SK-N-MC (cell line): ENCODE measurements around the gene IPPK.

Experiments
- DNase-seq: peaks from one replicate; pipeline ENCODE4 v3.0.0-alpha.2; 2011; ENCODE audit warnings: low read depth, low spot score
- H3K27ac ChIP-seq: fragments of 200-600 bp; sonication (generic); 2 replicates; pipeline ENCODE4 v1.5.1; 2016; ENCODE audit warnings: mixed run types
- H3K36me3 ChIP-seq: fragments of 200-600 bp; sonication (generic); 2 replicates; pipeline ENCODE4 v1.6.1; 2017; ENCODE audit warnings: antibody characterized with exemption, low read length, mixed read lengths; ENCODE audit not compliant: insufficient read depth
- H3K4me3 ChIP-seq: fragments of 200-600 bp; sonication (generic); 2 replicates; pipeline ENCODE4 v1.5.1; 2016
- H3K9ac ChIP-seq: fragments of 200-600 bp; sonication (generic); 2 replicates; pipeline ENCODE4 v1.8.0; 2017; ENCODE audit warnings: mixed run types, mixed read lengths; ENCODE audit not compliant: insufficient read length
- H3K9me3 ChIP-seq: fragments of 200-600 bp; sonication (generic); 2 replicates; pipeline ENCODE4 v1.6.1; 2017; ENCODE audit warnings: low read depth, mild to moderate bottlenecking, antibody characterized with exemption, low read length, moderate library complexity, mixed read lengths
- EZH2 ChIP-seq: fragments of 200-600 bp; sonication (generic); IDR thresholded peaks from one replicate; pipeline ENCODE4 v1.6.1; 2017; ENCODE audit warnings: antibody characterized with exemption
- FOXP2 ChIP-seq: optimal IDR thresholded peaks from 2 replicates; pipeline ENCODE3; 2011; ENCODE audit warnings: mild to moderate bottlenecking, moderate library complexity; ENCODE audit not compliant: insufficient read depth; ENCODE audit errors: extremely low read length, control extremely low read depth
- POLR2AphosphoS5 ChIP-seq: IDR thresholded peaks from 2 replicates; pipeline ENCODE4 v1.6.1; 2012; ENCODE audit warnings: mild to moderate bottlenecking, low read depth, low read length, borderline replicate concordance

The IPPK gene

DNA sequence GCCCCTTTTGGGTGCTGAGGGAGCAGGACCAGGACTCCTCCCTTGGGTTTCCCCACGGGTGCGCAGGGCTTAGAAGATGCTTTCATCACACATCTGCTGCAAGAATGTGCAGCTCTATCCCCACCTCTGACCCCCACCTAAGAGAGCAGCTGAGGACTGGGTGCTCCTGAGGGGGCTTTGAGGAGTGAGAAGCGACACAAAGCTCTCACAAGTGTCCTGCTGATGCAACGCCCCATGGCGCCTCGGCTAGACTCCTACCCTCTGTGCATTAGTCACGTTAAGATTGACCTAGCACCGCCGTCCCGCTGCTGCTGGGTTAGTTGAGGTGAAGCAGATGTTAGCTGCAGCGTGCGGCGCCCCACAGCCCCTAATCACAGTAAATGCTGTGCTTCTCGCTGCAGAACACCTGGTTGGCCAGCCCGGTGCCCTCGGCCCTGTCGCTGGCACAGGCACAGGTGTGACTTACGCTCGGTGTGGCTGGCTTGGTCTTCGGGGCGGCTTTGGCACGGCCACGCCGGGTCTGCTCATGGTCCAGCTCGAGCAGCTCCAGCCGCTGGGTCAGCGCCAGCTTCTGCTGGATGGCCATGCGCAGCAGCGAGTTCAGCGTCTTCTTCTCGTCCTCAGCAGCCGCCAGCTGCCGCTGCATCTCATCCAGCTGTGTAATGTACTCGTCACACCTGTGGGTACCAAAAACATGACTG is 45.0 kb upstream of the IPPK start:
- no peak overlapping the region for H3K27ac ChIP-seq
- DNase-seq: no peak
- H3K36me3 ChIP-seq: peaks cover 47% of the 10 kb centered on the region
- H3K9me3 ChIP-seq: no peaks in the 10 kb centered on the region
- no peak overlapping the region for H3K4me3 ChIP-seq
- no peak for TF ChIP-seq EZH2
- no peak for TF ChIP-seq POLR2AphosphoS5
- TF ChIP-seq FOXP2: no peak
- H3K9ac ChIP-seq: no peak overlapping the region

DNA sequence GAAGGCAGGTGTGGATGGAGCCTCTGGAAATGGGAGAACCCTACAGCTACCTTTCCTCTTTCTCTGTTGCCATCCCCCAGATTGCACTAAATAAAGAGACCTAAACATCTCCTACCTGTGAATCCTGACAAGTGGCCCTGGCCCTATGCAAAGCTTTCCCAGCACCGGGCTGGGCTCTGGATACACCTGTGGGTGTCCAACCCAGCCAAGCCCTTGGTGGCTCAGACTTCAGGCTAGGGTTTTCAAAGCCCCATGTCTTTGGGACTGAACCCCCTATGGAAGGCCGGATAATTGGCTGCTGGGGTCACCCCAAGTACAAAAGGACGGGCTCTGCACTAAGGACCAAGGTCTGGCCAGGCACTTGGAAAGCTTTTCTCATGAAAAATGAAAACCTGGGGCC is 44.1 kb upstream of the IPPK start:
- Histone ChIP-seq H3K9ac (no peak overlapping the region), H3K9me3 (no peaks in the 10 kb centered on the region), H3K4me3 (no peak overlapping the region), H3K36me3 (peaks cover 39% of the 10 kb centered on the region), H3K27ac (no peak overlapping the region)
- no peak for DNase-seq
- TF ChIP-seq EZH2 (no peak), POLR2AphosphoS5 (no peak), FOXP2 (no peak)

DNA sequence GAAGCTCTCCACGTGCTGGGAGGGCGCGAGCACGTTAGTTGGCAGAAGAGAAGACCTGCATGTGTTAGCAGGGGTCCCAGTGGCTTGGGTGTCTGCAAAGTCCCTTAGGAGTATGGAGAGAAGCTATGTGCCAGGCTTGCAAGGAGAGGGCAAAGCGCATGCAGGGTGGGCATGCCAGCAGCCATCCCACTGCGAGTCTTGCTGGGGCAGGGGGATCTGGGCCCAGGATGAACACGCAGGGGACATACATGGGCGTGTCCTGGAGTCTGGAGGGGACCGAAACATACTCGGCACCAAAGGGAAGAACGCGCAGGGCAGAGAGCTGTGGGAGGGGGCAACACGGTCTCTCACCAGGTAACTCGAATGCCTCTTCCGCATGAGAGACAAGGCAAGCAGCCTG is 43.6 kb upstream of the IPPK start:
- no peak overlapping the region for H3K27ac ChIP-seq
- TF ChIP-seq FOXP2: no peak
- TF ChIP-seq EZH2: no peak
- TF ChIP-seq POLR2AphosphoS5: no peak
- H3K36me3 ChIP-seq: peaks cover 35% of the 10 kb centered on the region
- DNase-seq: no peak
- no peak overlapping the region for H3K4me3 ChIP-seq
- no peak overlapping the region for H3K9ac ChIP-seq
- no peaks in the 10 kb centered on the region for H3K9me3 ChIP-seq

DNA sequence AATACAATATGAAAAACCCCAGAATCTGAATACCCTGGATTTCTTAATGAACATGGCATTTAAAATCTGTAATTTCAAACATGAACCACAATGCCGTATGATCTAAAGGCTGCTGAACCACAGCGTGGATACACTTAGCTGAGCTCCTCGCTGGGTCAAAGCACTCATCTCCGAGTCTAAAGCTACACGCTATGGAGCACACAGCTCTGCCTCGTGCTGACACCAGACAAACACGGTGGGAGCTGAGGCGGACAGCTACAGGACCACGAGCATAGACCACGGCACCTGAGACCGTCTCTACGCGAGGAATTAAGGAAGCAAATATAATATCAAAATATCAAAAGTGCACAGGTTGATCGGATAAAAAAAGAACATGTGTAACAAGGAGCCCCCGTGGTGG is 42.8 kb upstream of the IPPK start:
- no peak for DNase-seq
- TF ChIP-seq EZH2 (no peak), FOXP2 (no peak), POLR2AphosphoS5 (no peak)
- Histone ChIP-seq H3K36me3 (peaks cover 32% of the 10 kb centered on the region), H3K9me3 (no peaks in the 10 kb centered on the region), H3K9ac (no peak overlapping the region), H3K27ac (no peak overlapping the region), H3K4me3 (no peak overlapping the region)

DNA sequence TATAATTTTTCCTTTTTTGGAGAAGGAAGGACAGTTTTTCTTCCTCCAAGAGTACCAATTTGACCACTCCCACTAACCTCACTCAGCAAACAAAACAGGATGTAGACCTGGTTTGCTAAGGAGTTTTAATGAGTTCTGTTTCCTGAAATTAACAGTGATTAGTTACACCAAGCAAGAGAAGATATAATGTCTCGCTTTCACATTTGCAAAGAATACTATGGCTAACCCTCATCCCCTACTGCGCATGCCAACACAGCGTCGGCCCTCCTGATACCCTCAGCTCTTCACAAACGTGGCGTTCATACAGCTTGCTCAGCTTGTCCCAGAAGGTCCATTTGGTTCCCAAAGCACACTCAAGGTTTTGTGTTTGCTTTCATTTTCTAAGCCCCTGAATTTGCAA is 41.9 kb upstream of the IPPK start:
- TF ChIP-seq FOXP2 (no peak), EZH2 (no peak), POLR2AphosphoS5 (no peak)
- no peak for DNase-seq
- Histone ChIP-seq H3K27ac (no peak overlapping the region), H3K9ac (no peak overlapping the region), H3K4me3 (no peak overlapping the region), H3K36me3 (peaks cover 32% of the 10 kb centered on the region), H3K9me3 (no peaks in the 10 kb centered on the region)

DNA sequence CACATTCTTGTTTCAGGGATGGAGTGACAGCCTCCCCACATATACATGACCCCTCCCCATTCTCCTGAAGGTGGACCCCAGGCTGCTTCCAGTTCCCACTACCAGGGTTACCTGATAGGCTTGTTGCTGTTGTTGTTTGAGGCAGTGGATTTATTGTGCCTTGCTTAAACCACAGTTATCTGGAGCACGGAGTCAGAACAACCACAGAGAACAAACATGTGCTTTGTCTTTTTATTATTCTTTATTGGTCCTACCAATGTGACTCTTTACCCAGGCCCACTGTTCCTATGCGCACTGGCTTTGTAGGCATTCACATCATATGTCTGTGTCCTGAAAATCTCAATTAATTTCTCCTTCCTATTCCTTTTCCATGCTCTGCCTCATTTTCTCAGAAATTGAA is 41.2 kb upstream of the IPPK start:
- TF ChIP-seq POLR2AphosphoS5: no peak
- no peak for TF ChIP-seq EZH2
- no peak for TF ChIP-seq FOXP2
- no peaks in the 10 kb centered on the region for H3K9me3 ChIP-seq
- H3K9ac ChIP-seq: no peak overlapping the region
- peaks cover 32% of the 10 kb centered on the region for H3K36me3 ChIP-seq
- no peak overlapping the region for H3K27ac ChIP-seq
- H3K4me3 ChIP-seq: no peak overlapping the region
- DNase-seq: no peak

DNA sequence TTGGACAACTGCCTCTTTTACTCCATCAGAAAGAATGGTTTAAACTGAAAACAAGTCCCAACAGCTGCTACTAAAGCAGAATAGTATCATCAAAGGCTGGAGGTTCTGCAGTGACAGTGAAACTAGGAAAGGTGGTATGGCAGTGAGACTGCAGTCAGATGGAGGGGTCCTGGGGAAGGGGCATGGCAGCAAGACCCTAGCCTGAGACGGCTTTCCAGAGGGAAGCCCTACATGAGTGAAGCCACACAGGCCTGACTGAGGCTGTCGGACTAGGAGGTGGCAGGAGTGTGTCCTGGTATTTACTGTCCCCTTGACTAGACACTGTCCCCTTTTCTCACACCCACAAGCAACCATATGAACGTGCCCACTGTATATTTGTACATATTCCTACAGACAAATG is 40.4 kb upstream of the IPPK start:
- peaks cover 25% of the 10 kb centered on the region; the same call in 1 of the 2 replicates for H3K36me3 ChIP-seq
- no peak overlapping the region for H3K4me3 ChIP-seq
- no peak for DNase-seq
- H3K9me3 ChIP-seq: no peaks in the 10 kb centered on the region
- H3K9ac ChIP-seq: no peak overlapping the region
- no peak for TF ChIP-seq EZH2
- TF ChIP-seq POLR2AphosphoS5: no peak
- no peak for TF ChIP-seq FOXP2
- H3K27ac ChIP-seq: no peak overlapping the region

DNA sequence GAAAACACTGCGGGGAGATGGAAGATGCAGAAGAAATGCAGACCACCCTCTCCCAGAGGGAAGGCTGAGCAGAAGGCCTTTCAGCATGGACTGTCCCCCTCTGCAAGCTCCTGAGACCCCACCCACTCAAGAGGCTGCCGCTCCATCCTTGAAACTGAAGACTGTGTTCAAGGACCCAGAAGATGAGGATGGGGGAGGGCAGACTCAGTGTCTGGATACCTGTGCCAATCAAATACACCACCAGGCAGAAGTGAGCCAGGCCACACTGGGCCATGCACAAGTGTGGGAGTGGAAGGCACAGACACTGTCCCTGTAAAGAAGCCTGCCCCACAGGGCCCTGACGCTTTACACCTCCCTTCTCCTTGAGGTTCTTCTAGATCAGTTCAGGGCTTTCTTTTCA is 40.0 kb upstream of the IPPK start:
- no peak overlapping the region for H3K4me3 ChIP-seq
- H3K9me3 ChIP-seq: no peaks in the 10 kb centered on the region
- no peak for DNase-seq
- peaks cover 21% of the 10 kb centered on the region; the same call in 1 of the 2 replicates for H3K36me3 ChIP-seq
- H3K27ac ChIP-seq: no peak overlapping the region
- H3K9ac ChIP-seq: no peak overlapping the region
- TF ChIP-seq FOXP2 (no peak), EZH2 (no peak), POLR2AphosphoS5 (no peak)

DNA sequence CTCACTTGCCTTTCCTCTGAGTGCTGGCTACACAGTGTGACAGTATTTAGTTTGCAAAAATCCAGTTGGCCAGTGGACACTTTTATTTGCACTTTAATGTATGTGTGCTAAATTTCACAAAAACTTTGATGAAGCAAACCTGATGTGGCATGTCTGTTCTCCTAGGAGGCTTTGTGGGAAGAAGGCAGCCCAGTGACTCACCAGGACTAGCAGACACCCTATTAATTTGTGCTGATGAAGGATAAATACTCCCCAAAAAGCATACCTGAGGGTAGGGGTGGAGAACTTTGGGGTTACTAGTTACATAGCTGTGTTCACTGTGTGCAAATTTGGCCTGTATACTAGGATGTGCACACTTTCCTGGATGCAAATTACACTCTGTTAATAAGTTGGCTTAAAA is 39.3 kb upstream of the IPPK start:
- no peaks in the 10 kb centered on the region for H3K9me3 ChIP-seq
- TF ChIP-seq EZH2: no peak
- peaks cover 14% of the 10 kb centered on the region; the same call in 1 of the 2 replicates for H3K36me3 ChIP-seq
- no peak overlapping the region for H3K4me3 ChIP-seq
- no peak overlapping the region for H3K27ac ChIP-seq
- DNase-seq: no peak
- no peak overlapping the region for H3K9ac ChIP-seq

DNA sequence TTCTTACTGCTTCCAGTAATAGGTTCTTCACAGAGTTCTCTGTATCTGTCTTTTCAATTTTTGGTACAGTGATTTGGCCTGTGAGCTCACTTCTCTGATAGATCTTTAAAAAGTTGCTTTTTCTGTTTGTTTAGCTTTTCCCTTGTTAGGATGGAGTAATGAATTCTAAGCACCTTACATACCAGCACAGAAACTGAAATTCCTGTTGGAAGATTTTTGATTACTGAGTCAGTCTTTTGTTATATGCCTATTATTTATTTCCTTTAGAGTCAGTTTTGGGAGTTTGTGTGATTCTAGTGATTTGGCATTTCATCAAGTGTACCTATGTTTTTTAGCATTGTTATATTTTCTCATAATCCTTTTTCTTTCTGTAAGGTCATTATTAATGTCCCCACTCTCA is 37.6 kb upstream of the IPPK start:
- Histone ChIP-seq H3K4me3 (no peak overlapping the region), H3K9ac (no peak overlapping the region), H3K36me3 (peaks cover 6% of the 10 kb centered on the region; the same call in 1 of the 2 replicates), H3K9me3 (no peaks in the 10 kb centered on the region), H3K27ac (no peak overlapping the region)
- DNase-seq: no peak
- no peak for TF ChIP-seq FOXP2
- TF ChIP-seq POLR2AphosphoS5: no peak
- TF ChIP-seq EZH2: no peak
